ENCODE data around the gene SLC43A2.

DNA sequence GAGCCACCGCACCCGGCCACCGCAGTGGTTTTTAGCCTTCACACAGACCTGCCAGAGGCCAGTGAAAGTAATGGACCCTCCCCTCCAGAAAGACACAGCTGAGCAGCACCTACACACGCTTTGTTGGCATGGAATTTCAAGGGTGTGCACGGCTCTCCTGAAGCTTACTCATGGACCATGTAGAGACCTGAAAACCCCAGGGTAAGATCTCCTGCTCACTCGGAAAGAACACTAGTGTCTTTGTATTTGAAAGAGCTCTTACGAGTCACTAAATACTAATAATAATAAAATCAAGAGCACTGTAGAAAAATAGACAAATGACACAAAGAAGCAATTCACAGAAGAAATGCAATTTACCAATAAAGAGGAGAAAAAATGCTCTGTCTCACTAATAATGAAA is 20.0 kb downstream of the SLC43A2 start:
- TF ChIP-seq ZNF274 (IDR thresholded peaks at IDR 0.05; ENCODE audit: low read depth, low read length), result no peak
- no peak for TF ChIP-seq SUZ12 (IDR thresholded peaks at IDR 0.05; ENCODE audit: extremely low read depth, insufficient read depth, insufficient read length)
